Mucosa of rectum (tissue), 2 donors: Measurements from ENCODE around the gene ZNF69.
"Not testable (repeated sequence)": the region's sequence is repeated elsewhere in the genome, so short reads cannot be mapped to it uniquely, and the experiment has no call there.

ENCODE experiments used
- H3K27ac ChIP-seq, 2 donors: one replicate each; pipeline ENCODE4 v1.7.0; 2013; ENCODE audit warnings: inconsistent platforms in 2 of 2, low read depth in 2 of 2, low read length in 2 of 2
- H3K27me3 ChIP-seq, 2 donors: one replicate each; pipeline ENCODE4 v1.7.0; 2013; ENCODE audit warnings: low read length in 2 of 2; ENCODE audit not compliant: control insufficient read depth in 2 of 2, insufficient read depth in 2 of 2
- H3K36me3 ChIP-seq, 2 donors: one replicate each; pipeline ENCODE4 v1.7.0; 2013; ENCODE audit warnings: low read length in 2 of 2; ENCODE audit not compliant: control insufficient read depth in 2 of 2, insufficient read depth in 2 of 2
- H3K4me1 ChIP-seq, 2 donors: one replicate each; pipeline ENCODE4 v1.7.0; 2013; ENCODE audit warnings: low read length in 2 of 2, mild to moderate bottlenecking in 1 of 2; ENCODE audit not compliant: control insufficient read depth in 2 of 2, insufficient read depth in 2 of 2
- H3K4me3 ChIP-seq, 2 donors: one replicate each; pipeline ENCODE4 v1.7.0; 2013; ENCODE audit warnings: low read length in 2 of 2
- H3K9ac ChIP-seq, 2 donors: one replicate each; pipeline ENCODE4 v1.7.0; 2013; ENCODE audit warnings: low read length in 2 of 2, low read depth in 1 of 2, mild to moderate bottlenecking in 1 of 2
- H3K9me3 ChIP-seq, 2 donors: one replicate each; pipeline ENCODE4 v1.7.0; 2013; ENCODE audit warnings: low read length in 2 of 2; ENCODE audit not compliant: control insufficient read depth in 2 of 2
- donor health status: healthy.
- donor health status: Normal muscosa, but diverticular disease.

Gene ZNF69

DNA sequence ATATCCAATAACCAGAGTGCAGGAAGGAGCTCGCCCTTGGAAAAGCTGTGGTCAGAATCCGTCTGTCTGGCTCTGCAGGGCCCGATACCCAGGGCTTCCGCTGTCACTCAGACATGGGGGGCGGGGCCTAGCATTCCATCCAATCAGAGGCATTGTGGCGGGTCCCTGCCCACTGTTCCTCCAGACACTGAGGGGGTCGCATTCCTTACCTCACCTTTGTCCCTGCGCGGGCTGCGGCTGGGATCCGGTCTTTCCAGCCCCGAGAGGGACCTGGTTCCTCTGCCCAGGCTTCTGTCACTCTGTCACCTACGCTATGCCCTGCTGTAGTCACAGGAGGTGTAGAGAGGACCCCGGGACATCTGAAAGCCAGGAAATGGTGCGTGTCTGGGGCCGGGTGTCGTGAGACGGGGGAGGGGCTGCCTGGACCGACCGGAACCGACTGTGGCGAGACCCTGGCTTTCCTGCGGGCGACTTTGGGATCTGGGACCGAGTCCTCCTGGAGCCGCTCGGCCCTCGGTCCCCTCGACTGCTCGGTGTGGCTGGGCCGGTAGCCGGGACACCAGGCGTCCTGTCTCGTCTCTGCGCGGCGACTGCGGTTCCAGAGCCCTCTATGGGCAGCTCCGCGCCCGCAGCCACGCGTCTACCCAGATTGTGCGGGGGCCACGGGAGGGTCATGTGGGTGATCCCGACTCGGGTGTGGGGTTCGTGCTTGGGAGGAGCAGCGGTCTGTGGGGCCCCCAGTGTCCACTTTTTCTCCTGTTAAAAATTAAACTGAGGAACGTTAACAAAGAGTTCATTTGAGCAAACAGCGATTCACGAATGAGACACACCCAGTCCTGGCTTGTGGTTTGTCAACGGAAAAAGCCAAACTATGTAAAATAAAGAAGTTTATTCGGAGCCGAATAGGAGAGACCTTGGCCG, at the start of gene ZNF69:
Gene ZNF69, plus strand, starts transcription at position 172 of the 921 bp plus-strand sequence. Its CDS starts 142 bp downstream, at position 314.
- H3K36me3 ChIP-seq = peaks cover 0 to 3% of the 10 kb centered on the region in 2 donors
- peaks cover 0 to 3% of the 10 kb centered on the region in 2 donors for H3K9me3 ChIP-seq
- H3K4me1 ChIP-seq = peaks cover 4 to 9% of the 10 kb centered on the region in 2 donors
- peak within 1 kb of the TSS; percentile 78 to 89 for H3K4me3 ChIP-seq
- H3K27ac ChIP-seq = peak within 1 kb of the TSS; percentile 93 to 97
- peak within 1 kb of the TSS; percentile 85 to 92 for H3K9ac ChIP-seq
- no peaks in the 10 kb centered on the region for H3K27me3 ChIP-seq

DNA sequence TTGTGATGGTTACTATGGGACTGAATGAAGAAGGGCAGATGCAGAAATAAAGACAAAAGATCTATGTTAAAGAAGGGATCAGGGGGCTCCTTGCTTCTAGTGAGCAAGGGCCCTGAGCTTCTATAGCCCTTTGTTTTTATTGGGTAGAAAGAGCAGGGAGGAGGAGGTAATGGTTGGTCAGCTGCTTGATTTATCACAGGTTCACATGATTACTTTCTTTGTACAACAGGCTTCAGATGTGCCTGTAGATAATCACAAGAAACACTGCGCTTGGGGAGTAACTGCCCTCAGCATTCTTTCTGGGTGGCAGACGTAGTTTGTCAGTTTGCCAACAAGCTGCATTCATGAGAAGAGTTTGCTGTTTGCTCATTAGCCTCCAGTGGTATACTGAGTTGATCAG, 43.9 kb upstream of the ZNF69 start:
- no peaks in the 10 kb centered on the region for H3K36me3 ChIP-seq
- H3K27me3 ChIP-seq = no peaks in the 10 kb centered on the region
- no peaks in the 10 kb centered on the region for H3K9me3 ChIP-seq
- H3K4me1 ChIP-seq = peaks cover 2 to 4% of the 10 kb centered on the region in 2 donors
- no peak overlapping the region for H3K27ac ChIP-seq
- H3K4me3 ChIP-seq = no peak overlapping the region
- no peak overlapping the region for H3K9ac ChIP-seq

DNA sequence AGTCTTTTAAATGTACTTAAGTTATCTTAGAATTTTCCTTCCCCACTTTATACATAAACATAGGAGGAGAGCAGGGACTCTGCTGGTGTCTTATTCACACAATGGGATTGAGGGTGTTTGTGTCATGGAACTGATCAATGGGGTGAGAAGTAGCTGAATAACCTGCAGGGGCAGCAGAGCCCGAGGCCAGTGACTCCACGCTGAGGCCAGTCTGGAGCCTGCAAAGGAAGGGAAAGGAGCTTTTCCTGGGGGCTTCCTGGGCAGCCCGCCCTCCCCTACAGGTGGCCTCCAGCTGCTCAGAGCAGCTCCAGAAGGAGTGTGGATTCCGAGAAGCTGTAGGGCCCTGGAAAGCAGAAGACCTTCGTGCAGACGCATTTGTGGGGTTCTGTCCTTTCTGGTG, 40.0 kb upstream of the ZNF69 start:
- H3K27me3 ChIP-seq, H3K27ac ChIP-seq, H3K9ac ChIP-seq, H3K9me3 ChIP-seq, H3K36me3 ChIP-seq, H3K4me3 ChIP-seq, H3K4me1 ChIP-seq: not testable (repeated sequence)

DNA sequence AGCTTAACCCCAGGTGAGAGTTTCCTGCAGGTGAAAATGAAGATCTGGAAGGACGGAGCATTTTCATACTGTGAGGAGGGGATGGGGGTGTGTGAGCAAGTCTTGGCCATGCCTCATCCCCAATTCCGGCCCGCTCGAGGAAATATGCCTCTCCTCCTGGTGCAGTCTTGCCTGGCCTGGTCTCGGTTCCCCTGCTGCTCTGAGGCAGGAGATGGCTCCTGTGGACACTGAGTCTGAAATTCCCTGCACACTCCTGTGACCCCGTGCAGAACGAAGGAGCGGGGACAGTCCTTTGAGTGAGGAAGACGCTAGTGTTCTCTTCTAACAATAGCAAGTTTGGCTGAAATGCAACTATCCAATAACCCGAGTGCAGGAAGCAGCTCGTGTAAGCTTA, 39.4 kb upstream of the ZNF69 start:
- Histone ChIP-seq H3K27me3 (no peaks in the 10 kb centered on the region), H3K36me3 (no peaks in the 10 kb centered on the region), H3K27ac (peak overlapping the region in 1 of 2 donors; percentile 77), H3K9ac (no peak overlapping the region), H3K4me1 (peaks cover 6 to 8% of the 10 kb centered on the region in 2 donors), H3K4me3 (peak overlapping the region; percentile 4 to 87), H3K9me3 (no peaks in the 10 kb centered on the region)

DNA sequence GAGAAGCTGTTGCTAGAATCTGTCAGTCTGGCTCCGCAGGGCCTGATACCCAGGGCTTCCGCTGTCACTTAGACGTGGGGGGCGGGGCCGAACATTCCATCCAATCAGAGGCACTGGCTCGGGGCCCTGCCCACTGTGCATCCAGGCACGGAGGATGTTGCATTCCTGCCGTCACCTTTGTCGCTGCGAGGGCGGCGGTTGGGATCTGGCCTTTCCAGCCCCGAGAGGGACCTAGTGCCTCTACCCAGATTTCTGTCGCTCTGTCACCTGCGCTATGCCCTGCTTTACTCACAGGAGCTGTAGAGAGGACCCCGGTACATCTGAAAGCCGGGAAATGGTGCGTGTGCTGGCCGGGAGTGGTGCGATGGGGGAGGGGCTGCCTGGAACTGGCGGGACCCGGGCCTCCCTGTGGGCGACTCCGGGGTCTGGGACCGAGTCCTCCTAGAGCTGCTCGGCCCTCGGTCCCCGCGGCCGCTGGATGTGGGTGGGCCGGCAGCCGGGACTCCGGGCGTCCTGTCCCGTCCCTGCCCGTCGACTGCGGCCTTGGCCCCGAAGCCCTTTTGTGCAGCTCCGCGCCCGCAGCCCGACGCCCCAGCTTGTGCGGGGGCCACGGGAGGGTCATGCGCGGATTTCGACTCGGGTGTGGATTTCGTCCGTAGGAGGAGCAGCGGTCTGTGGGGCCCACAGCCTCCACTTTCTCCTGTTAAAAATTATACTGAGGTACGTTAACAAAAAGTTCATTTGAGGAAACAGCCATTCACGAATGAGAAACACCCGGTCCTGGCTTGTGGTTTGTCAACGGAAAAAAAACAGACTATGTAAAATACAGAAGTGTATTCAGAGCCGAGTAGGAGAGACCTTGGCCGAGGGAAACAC, 38.8 kb upstream of the ZNF69 start, which contains the start of gene ZNF439:
Gene ZNF439, plus strand, starts transcription at position 133 of the 876 bp plus-strand sequence. Its CDS starts 142 bp downstream, at position 275.
- H3K27me3 ChIP-seq = no peaks in the 10 kb centered on the region
- H3K4me3 ChIP-seq = peak within 1 kb of the TSS; percentile 77 to 87
- no peaks in the 10 kb centered on the region for H3K9me3 ChIP-seq
- H3K27ac ChIP-seq = peak within 1 kb of the TSS; percentile 32 to 77
- H3K4me1 ChIP-seq = peaks cover 6 to 8% of the 10 kb centered on the region in 2 donors
- no peaks in the 10 kb centered on the region for H3K36me3 ChIP-seq
- peak within 1 kb of the TSS; percentile 38 to 54 for H3K9ac ChIP-seq

DNA sequence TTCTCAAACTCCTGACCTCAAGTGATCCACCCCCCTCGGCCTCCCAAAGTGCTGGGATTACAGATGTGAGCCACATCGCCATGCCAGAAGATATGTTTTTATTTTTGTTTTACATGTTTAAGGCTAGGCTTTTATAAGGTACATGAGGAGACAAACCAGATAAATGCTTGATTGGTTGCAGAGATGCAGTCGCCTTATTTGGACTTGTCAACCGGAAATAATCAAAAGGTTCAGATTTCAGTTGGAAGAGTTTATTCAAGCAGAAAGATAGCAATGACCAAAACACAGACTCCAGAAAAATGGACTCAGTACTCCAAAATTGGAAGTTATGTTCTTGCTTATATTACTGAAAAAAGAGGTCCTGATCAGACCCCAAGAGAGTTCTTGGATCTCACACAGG, 37.3 kb upstream of the ZNF69 start:
- not testable (repeated sequence) for H3K9ac ChIP-seq, H3K9me3 ChIP-seq, H3K4me3 ChIP-seq, H3K36me3 ChIP-seq, H3K27ac ChIP-seq, H3K4me1 ChIP-seq, H3K27me3 ChIP-seq

DNA sequence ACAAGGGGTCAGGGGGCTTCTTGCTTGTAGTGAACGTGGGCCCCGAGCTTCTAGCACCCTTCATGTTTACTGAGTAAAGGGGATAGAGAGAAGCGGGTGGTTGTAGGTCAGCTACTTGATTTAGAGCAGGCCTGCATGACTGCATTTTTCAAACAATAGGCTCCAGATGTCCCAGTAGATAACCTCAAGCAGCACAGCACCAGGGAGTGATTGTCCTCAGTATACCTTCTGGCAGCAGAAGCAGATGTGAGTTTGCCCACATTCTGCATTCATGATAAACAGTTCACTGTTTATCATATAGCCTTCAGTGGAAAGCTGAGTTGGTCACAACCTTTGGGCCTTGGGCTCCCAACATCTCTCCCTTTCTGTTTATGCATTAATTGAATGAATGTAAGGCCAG, 34.2 kb upstream of the ZNF69 start:
- Histone ChIP-seq H3K9me3 (peaks cover 0 to 2% of the 10 kb centered on the region in 2 donors), H3K27me3 (no peaks in the 10 kb centered on the region), H3K4me1 (peaks cover 11 to 13% of the 10 kb centered on the region in 2 donors), H3K27ac (no peak overlapping the region), H3K9ac (no peak overlapping the region), H3K36me3 (peaks cover 0 to 4% of the 10 kb centered on the region in 2 donors), H3K4me3 (no peak overlapping the region)

DNA sequence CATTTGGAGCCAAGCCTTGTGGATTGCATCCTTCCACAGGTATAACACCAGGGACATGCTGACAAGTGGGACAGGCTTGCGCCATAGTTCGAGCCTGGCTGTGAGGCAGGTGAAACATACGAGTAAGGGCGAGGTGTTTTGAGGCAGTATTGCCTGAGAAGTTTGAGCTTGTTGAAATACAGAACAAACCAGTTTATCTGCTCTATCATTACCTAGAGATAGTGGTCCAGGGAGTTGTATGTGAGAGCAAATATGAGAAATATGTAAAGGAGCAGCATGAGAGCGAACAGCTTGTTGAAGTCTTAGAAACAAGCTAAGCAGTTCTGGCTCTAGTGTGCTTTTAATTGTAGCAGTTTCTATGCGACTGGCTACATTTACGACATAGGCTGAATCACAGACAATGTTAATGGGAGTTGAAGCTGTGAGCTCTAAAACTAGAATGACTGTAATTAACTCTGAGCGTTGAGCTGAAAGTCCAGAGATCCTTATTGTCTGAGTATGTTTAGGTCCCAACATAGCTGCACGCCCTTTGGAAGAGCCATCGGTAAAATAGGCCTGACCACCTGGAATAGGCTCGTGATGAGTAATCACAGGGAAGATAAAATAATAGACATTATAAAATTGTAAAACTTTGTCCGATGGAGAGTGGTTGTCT, 30.9 kb upstream of the ZNF69 start:
- H3K9ac ChIP-seq = peak overlapping the region in 1 of 2 donors; percentile 24
- H3K36me3 ChIP-seq = peaks cover 0 to 4% of the 10 kb centered on the region in 2 donors
- peak overlapping the region; percentile 3 to 41 for H3K4me3 ChIP-seq
- H3K9me3 ChIP-seq = peaks cover 2 to 4% of the 10 kb centered on the region in 2 donors
- H3K27me3 ChIP-seq = no peaks in the 10 kb centered on the region
- H3K4me1 ChIP-seq = peaks cover 7 to 8% of the 10 kb centered on the region in 2 donors
- H3K27ac ChIP-seq = peak overlapping the region; percentile 70 to 78

DNA sequence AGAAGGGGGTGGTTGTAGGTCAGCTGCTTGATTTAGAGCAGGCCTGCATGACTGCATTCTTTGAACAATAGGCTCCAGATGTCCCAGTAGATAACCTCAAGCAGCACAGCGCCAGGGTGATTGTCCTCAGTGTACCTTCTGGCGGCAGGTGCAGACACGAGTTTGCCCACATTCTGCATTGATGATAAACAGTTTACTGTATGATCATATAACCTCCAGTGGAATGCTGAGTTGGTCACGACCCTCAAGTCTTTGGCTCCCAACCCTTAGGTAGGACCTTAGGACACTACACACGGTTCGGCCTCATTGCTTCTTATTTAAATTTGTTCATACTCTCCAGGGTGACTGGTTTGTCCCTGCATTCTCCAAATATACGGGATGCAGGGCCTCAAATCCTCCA, 26.9 kb upstream of the ZNF69 start:
- Histone ChIP-seq H3K4me3 (no peak overlapping the region), H3K9ac (no peak overlapping the region), H3K27ac (no peak overlapping the region), H3K9me3 (peaks cover 8% of the 10 kb centered on the region in 2 donors), H3K27me3 (no peaks in the 10 kb centered on the region), H3K4me1 (peaks cover 5 to 6% of the 10 kb centered on the region in 2 donors), H3K36me3 (peaks cover 0 to under 1% of the 10 kb centered on the region in 2 donors)
